Endothelial cell of umbilical vein (primary cell): ENCODE data around the gene SYNJ1. TPM values are rescaled to one million over a fixed set of nuclear protein-coding genes. Genes with fewer than 3 reads are reported as not detected.

Source experiments
- BruUV-seq: library from RNA; stranded (reverse); fragments of 400-500 nt; replicated peaks from 2 replicates; lab custom pipeline; 2021; lab: Mats Ljungman, UMichigan
- CTCF ChIA-PET: fragments of 300-600, 350-600 bp; sonication (Branson Sonifier 250); formaldehyde crosslinking; loops from one replicate; lab custom pipeline; 2021; ENCODE audit warnings: antibody characterized with exemption, inconsistent platforms; lab: Charles Lee
- POLR2A ChIA-PET: fragments of 300-600, 350-600 bp; sonication (Branson Sonifier 250); formaldehyde crosslinking; loops from one replicate; lab custom pipeline; 2021; ENCODE audit warnings: antibody characterized with exemption, inconsistent platforms; lab: Charles Lee
- DNase-seq: peaks from one replicate; pipeline ENCODE4 v3.0.0-alpha.2; 2011; ENCODE audit warnings: low read depth, low spot score
- FAIRE-seq: peaks from 2 replicates; lab custom pipeline; 2011; peaks lifted over from hg19 to GRCh38; lab: Jason Lieb, UNC
- H2AFZ ChIP-seq: 2 replicates; pipeline ENCODE4 v1.6.0; 2012; ENCODE audit warnings: low read depth, low read length, control low read depth, inconsistent platforms
- H3K27ac ChIP-seq: 2 replicates; pipeline ENCODE4 v1.5.1; 2011; ENCODE audit warnings: low read depth, mild to moderate bottlenecking, control low read depth, low read length, moderate library complexity; ENCODE audit not compliant: insufficient read depth
- H3K27me3 ChIP-seq, 2 experiments: 2 replicates each; pipeline versions ENCODE4 v1.6.0 to v1.6.1; 2011; ENCODE audit warnings: low read length in 2 of 2, mixed read lengths in 1 of 2; ENCODE audit not compliant: control insufficient read depth in 2 of 2, insufficient read depth in 2 of 2
- H3K36me3 ChIP-seq, 2 experiments: 2 replicates in 1 of 2; 3 replicates in 1 of 2; pipeline ENCODE4 v1.5.1; 2011; ENCODE audit warnings: low read length in 2 of 2, mild to moderate bottlenecking in 1 of 2, moderate library complexity in 1 of 2; ENCODE audit not compliant: control insufficient read depth in 2 of 2, insufficient read depth in 2 of 2; ENCODE audit errors: extremely low read depth in 1 of 2
- H3K4me1 ChIP-seq: 3 replicates; pipeline ENCODE4 v1.5.1; 2011; ENCODE audit warnings: mild to moderate bottlenecking, low read length; ENCODE audit not compliant: control insufficient read depth, insufficient read depth; ENCODE audit errors: extremely low read depth
- H3K4me2 ChIP-seq: 2 replicates; pipeline ENCODE4 v1.6.1; 2011; ENCODE audit warnings: low read length, control low read depth, mixed read lengths; ENCODE audit not compliant: insufficient read depth
- H3K4me3 ChIP-seq, 3 experiments: fragments of 200-600 bp in 1 of 3; sonication (generic), shearing (Covaris generic) in 1 of 3; replicated peaks in 1 of 3; 2 replicates each; pipeline ENCODE4 v1.5.1; 2011 to 2016; ENCODE audit warnings: control low read depth in 3 of 3, low read length in 3 of 3, mild to moderate bottlenecking in 2 of 3, inconsistent platforms in 1 of 3, low read depth in 1 of 3, moderate library complexity in 1 of 3; ENCODE audit not compliant: insufficient read depth in 1 of 3
- H3K79me2 ChIP-seq: 2 replicates; pipeline ENCODE4 v1.6.0; 2012; ENCODE audit warnings: low read length, inconsistent platforms; ENCODE audit not compliant: control insufficient read depth, insufficient read depth
- H3K9ac ChIP-seq: replicated peaks from 2 replicates; pipeline ENCODE3; 2011; ENCODE audit warnings: low read length, control low read depth; ENCODE audit not compliant: insufficient read depth; ENCODE audit errors: extremely low read depth
- H3K9me1 ChIP-seq: replicated peaks from 3 replicates; pipeline ENCODE4 v1.6.0; 2011; ENCODE audit warnings: mild to moderate bottlenecking, low read length; ENCODE audit not compliant: control insufficient read depth, insufficient read depth; ENCODE audit errors: extremely low read depth
- H3K9me3 ChIP-seq: replicated peaks from 2 replicates; pipeline ENCODE4 v1.5.1; 2012; ENCODE audit warnings: low read length, inconsistent platforms; ENCODE audit not compliant: control insufficient read depth, insufficient read depth
- H4K20me1 ChIP-seq: replicated peaks from 2 replicates; pipeline ENCODE3; 2011; ENCODE audit warnings: mild to moderate bottlenecking, low read length; ENCODE audit not compliant: control insufficient read depth, insufficient read depth; ENCODE audit errors: extremely low read depth
- CTCF ChIP-seq, 2 donors: IDR thresholded peaks; 1 replicate in 1 of 2; 2 replicates in 1 of 2; pipeline ENCODE4 v1.5.1; 2011; ENCODE audit warnings: low read length in 2 of 2, mild to moderate bottlenecking in 2 of 2, moderate library complexity in 2 of 2, control low read depth in 1 of 2, inconsistent platforms in 1 of 2, low read depth in 1 of 2; ENCODE audit not compliant: insufficient read depth in 1 of 2; ENCODE audit errors: extremely low read depth in 1 of 2
- EZH2 ChIP-seq: IDR thresholded peaks from 2 replicates; pipeline ENCODE4 v1.6.1; 2012; ENCODE audit warnings: borderline replicate concordance, low read depth, mild to moderate bottlenecking, moderate library complexity, low read length, inconsistent platforms; ENCODE audit not compliant: severe bottlenecking
- JUN ChIP-seq: IDR thresholded peaks from 2 replicates; pipeline ENCODE4 v1.6.1; 2011; ENCODE audit warnings: borderline replicate concordance, low read depth; ENCODE audit not compliant: insufficient read length, insufficient read depth
- MAX ChIP-seq: IDR thresholded peaks from 2 replicates; pipeline ENCODE4 v1.6.1; 2011; ENCODE audit not compliant: insufficient read depth, insufficient read length
- MYC ChIP-seq: IDR thresholded peaks from one replicate; pipeline ENCODE4 v1.6.1; 2011; ENCODE audit warnings: mild to moderate bottlenecking, low read depth, low read length
- POLR2A ChIP-seq: IDR thresholded peaks from 2 replicates; pipeline ENCODE4 v1.6.1; 2012; ENCODE audit warnings: low read depth, mild to moderate bottlenecking, control low read depth, low read length
- POLR2AphosphoS5 ChIP-seq: IDR thresholded peaks from 2 replicates; pipeline ENCODE4 v1.6.1; 2012; ENCODE audit warnings: low read depth, mild to moderate bottlenecking, control low read depth, low read length, moderate library complexity; ENCODE audit not compliant: insufficient read depth
- dilution Hi-C: fragments of 300-500 bp; cut with MboI; formaldehyde crosslinking; loops from one replicate; pipeline ENCODE4 v1.15.0; 2019; ENCODE audit warnings: low sequenced_read_pairs; ENCODE audit not compliant: extremely low pct_ligation_motif_present
- intact Hi-C: fragments of 100-400 bp; cut with micrococcal nuclease; formaldehyde crosslinking; loops from one replicate; pipeline ENCODE4 v1.10.0; 2022
- polyA plus RNA-seq, 4 experiments: library from polyadenylated mRNA; depleted of rRNA in 3 of 4; stranded (reverse) in 3 of 4; unstranded in 1 of 4; fragments of >200 nt; gene quantifications; 2 replicates each; pipeline versions ENCODE4 v1.2.1 to v1.2.3, GENCODE V29; 2011 to 2012; ENCODE audit warnings: missing spikeins in 1 of 4
- total RNA-seq: library from RNA; stranded (reverse); gene quantifications from 2 replicates; pipeline ENCODE4 v1.2.3, GENCODE V29; 2021

Gene SYNJ1
- total and polyA plus RNA-seq, 2 donors (not counting 3 experiments of a cell fraction or from before 2014, with no cell fraction given): 5.9 to 17.0 TPM

- peaks cover 9% of the 10 kb centered on the region for H3K79me2 ChIP-seq
- CTCF ChIA-PET: no interaction called here
- H3K36me3 ChIP-seq: peaks cover 13 to 30% of the 10 kb centered on the region in 2 experiments
Measured at GRCh38 chr21:32750405-32750804, 22.6 kb upstream of the SYNJ1 start.

More at GRCh38 chr21:32750405-32750804, 22.6 kb upstream of the SYNJ1 start:
- intact Hi-C loops (no loop called here), dilution Hi-C loops (no loop called here)
- H3K9ac ChIP-seq: no peak overlapping the region
- no peak for TF ChIP-seq MAX
- TF ChIP-seq CTCF (IDR thresholded peaks at IDR 0.05; ENCODE audit: extremely low read depth in 1 of 2, insufficient read depth in 1 of 2, low read depth in 1 of 2, low read length in 2 of 2): no peak
- TF ChIP-seq EZH2: no peak
- no peak for TF ChIP-seq POLR2A
- no peak for TF ChIP-seq MYC
- no peak for TF ChIP-seq POLR2AphosphoS5
- no peak for TF ChIP-seq JUN
- no peak overlapping the region for H3K27ac ChIP-seq
- H3K9me3 ChIP-seq: no peaks in the 10 kb centered on the region
- no peaks in the 10 kb centered on the region for H4K20me1 ChIP-seq
- POLR2A ChIA-PET: no interaction called here
- FAIRE-seq (no peak), DNase-seq (no peak)
- H3K9me1 ChIP-seq: no peaks in the 10 kb centered on the region
- H2AFZ ChIP-seq: no peak overlapping the region
- no peak overlapping the region for H3K4me2 ChIP-seq
- H3K4me3 ChIP-seq: no peak overlapping the region
- no TSS peak for BruUV-seq
- H3K27me3 ChIP-seq: no peaks in the 10 kb centered on the region
- no peaks in the 10 kb centered on the region for H3K4me1 ChIP-seq
